ENCODE measurements around the gene ZSWIM1. TPM values are rescaled to one million over a fixed set of nuclear protein-coding genes. Genes with fewer than 3 reads are reported as not detected.
A peak's percentile ranks its signal among the peaks of the same experiment; 100 is the strongest.

Gene ZSWIM1
- total RNA-seq, 1 donor from 2014 or later, result 7.9 TPM

GRCh38 chr20:45888681-45889080 is 7.7 kb downstream of the ZSWIM1 start:
- no peak for DNase-seq (ENCODE audit: low spot score)
- Mint-ChIP-seq H3K27ac (ENCODE audit: unreplicated experiment) (no peak overlapping the region), H3K4me3 (ENCODE audit: unreplicated experiment) (no peak overlapping the region), H3K27me3 (ENCODE audit: low read depth) (no peaks in the 10 kb centered on the region), H3K4me1 (ENCODE audit: low read depth) (peaks cover 26% of the 10 kb centered on the region), H3K9me3 (ENCODE audit: low read depth) (no peaks in the 10 kb centered on the region), H3K36me3 (ENCODE audit: low read depth) (no peaks in the 10 kb centered on the region)
- no peak for TF ChIP-seq CTCF (IDR thresholded peaks at IDR 0.05)

DNA sequence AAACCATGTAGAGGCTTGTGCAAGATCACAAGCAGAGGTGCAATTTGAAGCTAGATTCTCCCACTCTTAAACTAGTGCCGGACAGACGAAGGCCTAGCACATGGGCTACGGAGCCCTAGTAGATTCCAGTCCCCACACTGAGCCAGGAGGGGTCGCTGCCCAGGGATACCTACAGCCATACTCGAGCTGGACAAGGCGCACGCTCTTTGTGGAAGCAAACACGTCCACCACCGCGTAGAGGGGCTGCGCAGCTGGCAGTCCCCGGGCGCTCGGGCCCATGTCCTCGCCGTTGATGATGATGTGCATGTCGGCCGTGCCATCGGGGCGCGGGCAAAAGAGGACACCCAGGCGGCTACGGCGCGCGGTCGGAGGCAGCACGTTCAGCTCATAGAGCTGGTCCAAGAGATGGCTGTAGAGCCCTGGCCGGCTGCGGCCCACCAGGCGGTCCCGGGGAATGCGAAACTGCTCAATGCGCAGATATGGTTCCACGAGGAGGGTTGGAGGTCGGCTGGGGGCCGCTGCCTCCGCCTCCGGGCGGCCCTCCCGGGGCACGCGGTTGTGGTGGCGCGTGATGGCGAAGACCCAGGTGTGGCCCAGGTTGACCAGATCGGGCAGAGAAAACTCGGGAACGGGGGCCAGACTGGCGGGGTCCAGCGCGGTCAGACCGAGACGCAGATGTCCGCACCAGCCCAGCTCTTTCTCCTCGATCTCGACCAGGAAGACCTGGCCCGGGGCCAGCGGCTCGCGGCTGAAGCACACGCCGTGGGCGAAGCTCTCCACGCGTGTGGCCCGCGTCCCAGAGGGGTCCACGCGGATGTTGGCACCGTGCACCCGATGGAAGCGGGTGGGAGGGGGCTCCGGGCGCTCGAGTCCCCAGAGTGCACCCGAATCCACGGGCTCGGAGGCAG is 9.3 kb downstream of the ZSWIM1 start:
- no peaks in the 10 kb centered on the region for H3K27me3 Mint-ChIP-seq (ENCODE audit: low read depth)
- peaks cover 3% of the 10 kb centered on the region for H3K36me3 Mint-ChIP-seq (ENCODE audit: low read depth)
- H3K4me3 Mint-ChIP-seq (ENCODE audit: unreplicated experiment), result peak overlapping the region; percentile 91
- peak; percentile 94 for DNase-seq (ENCODE audit: low spot score)
- H3K4me1 Mint-ChIP-seq (ENCODE audit: low read depth), result peaks cover 21% of the 10 kb centered on the region
- TF ChIP-seq CTCF (IDR thresholded peaks at IDR 0.05), result peak; percentile 89
- H3K27ac Mint-ChIP-seq (ENCODE audit: unreplicated experiment), result peak overlapping the region; percentile 94
- H3K9me3 Mint-ChIP-seq (ENCODE audit: low read depth), result no peaks in the 10 kb centered on the region

GRCh38 chr20:45890985-45891983 is 10.3 kb downstream of the ZSWIM1 start, which contains the start of the genes CTSA and NEURL2:
Gene CTSA, plus strand, starts transcription at chr20:45891335. Its CDS starts 234 bp downstream, at chr20:45891569.
Gene NEURL2, minus strand, starts transcription at chr20:45891208. Its CDS starts 217 bp downstream, at chr20:45890991.
- Mint-ChIP-seq H3K27me3 (ENCODE audit: low read depth) (no peaks in the 10 kb centered on the region), H3K4me3 (ENCODE audit: unreplicated experiment) (peak within 1 kb of the TSS; percentile 91), H3K9me3 (ENCODE audit: low read depth) (no peaks in the 10 kb centered on the region), H3K4me1 (ENCODE audit: low read depth) (peaks cover 20% of the 10 kb centered on the region), H3K27ac (ENCODE audit: unreplicated experiment) (peak within 1 kb of the TSS; percentile 94), H3K36me3 (ENCODE audit: low read depth) (peaks cover 3% of the 10 kb centered on the region)
- TF ChIP-seq CTCF (IDR thresholded peaks at IDR 0.05), result peak; percentile 25
- peak; percentile 96 for DNase-seq (ENCODE audit: low spot score)

DNA sequence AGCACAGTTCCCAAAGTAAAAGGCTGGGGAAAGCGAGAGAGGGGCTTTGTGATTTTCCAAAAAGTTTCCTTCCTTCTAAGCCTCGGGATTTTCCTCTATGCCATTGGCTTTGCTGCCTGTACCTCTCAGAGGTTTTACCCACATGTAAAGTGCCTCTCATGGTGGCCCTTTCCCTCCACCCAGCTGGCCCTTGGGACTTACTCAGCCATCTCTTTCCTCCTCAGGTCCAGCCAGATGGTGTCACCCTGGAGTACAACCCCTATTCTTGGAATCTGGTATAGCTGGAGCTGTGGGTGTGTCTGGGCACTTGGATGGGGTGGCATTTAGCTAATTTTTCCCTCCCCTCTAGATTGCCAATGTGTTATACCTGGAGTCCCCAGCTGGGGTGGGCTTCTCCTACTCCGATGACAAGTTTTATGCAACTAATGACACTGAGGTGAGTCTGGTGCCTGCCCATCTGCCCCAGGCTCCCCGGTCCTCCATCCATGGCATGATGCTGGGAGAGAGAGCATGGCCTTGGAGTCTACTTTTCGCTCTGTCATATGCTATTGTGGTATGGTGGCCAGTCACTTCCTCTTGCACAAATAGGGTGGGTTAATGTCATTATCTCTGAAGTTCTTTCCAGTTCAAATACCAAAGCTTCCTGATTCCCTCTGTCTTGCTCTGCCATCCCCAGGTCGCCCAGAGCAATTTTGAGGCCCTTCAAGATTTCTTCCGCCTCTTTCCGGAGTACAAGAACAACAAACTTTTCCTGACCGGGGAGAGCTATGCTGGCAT is 11.2 kb downstream of the ZSWIM1 start:
- Mint-ChIP-seq H3K36me3 (ENCODE audit: low read depth) (peaks cover 7% of the 10 kb centered on the region), H3K27me3 (ENCODE audit: low read depth) (no peaks in the 10 kb centered on the region), H3K9me3 (ENCODE audit: low read depth) (no peaks in the 10 kb centered on the region), H3K4me3 (ENCODE audit: unreplicated experiment) (peak overlapping the region; percentile 91), H3K27ac (ENCODE audit: unreplicated experiment) (peak overlapping the region; percentile 71), H3K4me1 (ENCODE audit: low read depth) (peaks cover 20% of the 10 kb centered on the region)
- peak; percentile 50 for TF ChIP-seq CTCF (IDR thresholded peaks at IDR 0.05)
- no peak for DNase-seq (ENCODE audit: low spot score)
